ENCODE results near the gene SNRNP35.
"Not testable (repeated sequence)": the region's sequence is repeated elsewhere in the genome, so short reads cannot be mapped to it uniquely, and the experiment has no call there.

SNRNP35 gene

GRCh38 chr12:123445388-123446332, 12.3 kb upstream of the SNRNP35 start:
- H3K4me3 ChIP-seq (ENCODE audit: low read depth, low read length), result no peak overlapping the region
- TF ChIP-seq CTCF (IDR thresholded peaks at IDR 0.05; ENCODE audit: borderline replicate concordance, insufficient read depth, low read depth, low read length), result no peak

GRCh38 chr12:123446333-123446713, 11.6 kb upstream of the SNRNP35 start:
- no peak overlapping the region for H3K4me3 ChIP-seq (ENCODE audit: low read depth, low read length)
- TF ChIP-seq CTCF (IDR thresholded peaks at IDR 0.05; ENCODE audit: borderline replicate concordance, insufficient read depth, low read depth, low read length), result no peak

- H3K4me3 ChIP-seq (ENCODE audit: low read depth, low read length), result no peak overlapping the region
- TF ChIP-seq CTCF (IDR thresholded peaks at IDR 0.05; ENCODE audit: borderline replicate concordance, insufficient read depth, low read depth, low read length), result no peak
Measured at GRCh38 chr12:123449249-123449733, 8.6 kb upstream of the SNRNP35 start.

- TF ChIP-seq CTCF (IDR thresholded peaks at IDR 0.05; ENCODE audit: borderline replicate concordance, insufficient read depth, low read depth, low read length), result no peak
- H3K4me3 ChIP-seq (ENCODE audit: low read depth, low read length), result no peak overlapping the region
Measured at GRCh38 chr12:123449856-123450255, 8.1 kb upstream of the SNRNP35 start.

GRCh38 chr12:123450636-123451035, 7.3 kb upstream of the SNRNP35 start:
- no peak overlapping the region for H3K4me3 ChIP-seq (ENCODE audit: low read depth, low read length)
- no peak for TF ChIP-seq CTCF (IDR thresholded peaks at IDR 0.05; ENCODE audit: borderline replicate concordance, insufficient read depth, low read depth, low read length)

GRCh38 chr12:123452276-123452550, 5.7 kb upstream of the SNRNP35 start:
- not testable (repeated sequence) for H3K4me3 ChIP-seq (ENCODE audit: low read depth, low read length)

GRCh38 chr12:123453165-123453564, 4.8 kb upstream of the SNRNP35 start:
- H3K4me3 ChIP-seq (ENCODE audit: low read depth, low read length), result no peak overlapping the region
- TF ChIP-seq CTCF (IDR thresholded peaks at IDR 0.05; ENCODE audit: borderline replicate concordance, insufficient read depth, low read depth, low read length), result no peak

- not testable (repeated sequence) for H3K4me3 ChIP-seq (ENCODE audit: low read depth, low read length)
Measured at GRCh38 chr12:123463174-123463573, 5.2 kb downstream of the SNRNP35 start.

Measured in GM12875 (cell line).